NCI-H1694 treated with DMSO at 0.1 percent for 48 hours (cell line): ENCODE results near the gene NIPBL.
"Not testable (repeated sequence)": the region's sequence is repeated elsewhere in the genome, so short reads cannot be mapped to it uniquely, and the experiment has no call there.

Experiments used
- DNase-seq: peaks from one replicate; lab custom pipeline; 2025; lab: John Stamatoyannopoulos, UW

Gene NIPBL

GRCh38 chr5:36879274-36880033 is 2.9 kb downstream of the NIPBL start:
- no peak for DNase-seq

DNA sequence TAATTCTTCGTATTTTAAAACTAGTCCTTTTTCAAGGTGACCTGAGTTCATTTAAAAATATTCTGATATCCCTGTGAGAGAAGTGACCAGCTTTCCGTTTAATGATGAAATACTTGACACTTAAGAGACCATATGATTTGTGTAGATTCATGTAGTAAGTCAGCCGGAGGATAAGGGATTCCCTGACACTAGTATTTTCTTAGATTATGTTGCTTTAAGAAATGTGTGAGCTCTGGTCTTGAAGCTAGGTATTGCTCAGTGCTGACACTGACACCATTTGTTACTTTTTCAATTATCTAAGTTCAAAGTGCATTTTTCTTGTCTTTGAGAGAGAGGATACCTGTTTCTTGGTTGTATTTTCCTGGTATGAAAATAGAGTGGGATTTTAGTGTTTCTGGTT is 4.2 kb downstream of the NIPBL start:
- no peak for DNase-seq

GRCh38 chr5:36881304-36881703 is 4.7 kb downstream of the NIPBL start:
- no peak for DNase-seq

- no peak for DNase-seq
Measured at GRCh38 chr5:36881807-36882206, 5.2 kb downstream of the NIPBL start.

GRCh38 chr5:36882250-36882649 is 5.7 kb downstream of the NIPBL start:
- DNase-seq: no peak

GRCh38 chr5:36883894-36884462 is 7.4 kb downstream of the NIPBL start:
- no peak for DNase-seq

- no peak for DNase-seq
Measured at GRCh38 chr5:36885149-36885548, 8.6 kb downstream of the NIPBL start.

DNA sequence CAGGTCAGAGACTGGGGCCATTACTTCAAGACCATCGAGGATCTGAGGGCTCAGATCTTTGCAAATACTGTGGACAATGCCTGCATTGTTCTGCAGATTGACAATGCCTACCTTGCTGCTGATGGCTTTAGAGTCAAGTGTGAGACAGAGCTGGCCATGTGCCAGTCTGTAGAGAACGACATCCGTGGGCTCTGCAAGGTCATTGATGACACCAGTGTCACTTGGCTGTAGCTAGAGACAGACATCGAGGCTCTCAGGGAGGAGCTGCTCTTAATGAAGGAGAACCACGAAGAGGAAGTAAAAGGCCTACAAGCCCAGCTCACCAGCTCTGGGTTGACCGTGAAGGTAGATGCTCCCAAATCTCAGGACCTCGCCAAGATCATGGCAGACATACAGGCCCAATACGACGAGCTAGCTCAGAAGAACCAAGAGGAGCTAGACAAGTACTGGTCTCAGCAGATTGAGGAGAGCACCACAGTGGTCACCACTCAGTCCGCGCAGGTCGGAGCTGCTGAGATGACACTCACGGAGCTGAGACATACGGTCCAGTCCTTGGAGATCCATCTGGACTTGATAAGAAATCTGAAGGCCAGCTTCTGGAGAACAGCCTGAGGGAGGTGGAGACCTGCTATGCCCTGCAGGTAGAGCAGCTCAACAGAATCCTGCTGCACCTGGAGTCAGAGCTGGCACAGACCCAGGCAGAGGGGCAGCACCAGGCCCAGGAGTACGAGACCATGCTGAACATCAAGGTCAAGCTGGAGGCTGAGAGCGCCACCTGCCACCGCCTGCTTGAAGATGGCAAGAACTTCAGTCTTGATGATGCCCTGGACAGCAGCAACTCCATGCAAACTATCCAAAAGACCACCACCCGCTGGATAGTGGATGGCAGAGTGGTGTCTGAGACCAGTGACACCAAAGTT is 9.3 kb downstream of the NIPBL start:
- DNase-seq: no peak

DNA sequence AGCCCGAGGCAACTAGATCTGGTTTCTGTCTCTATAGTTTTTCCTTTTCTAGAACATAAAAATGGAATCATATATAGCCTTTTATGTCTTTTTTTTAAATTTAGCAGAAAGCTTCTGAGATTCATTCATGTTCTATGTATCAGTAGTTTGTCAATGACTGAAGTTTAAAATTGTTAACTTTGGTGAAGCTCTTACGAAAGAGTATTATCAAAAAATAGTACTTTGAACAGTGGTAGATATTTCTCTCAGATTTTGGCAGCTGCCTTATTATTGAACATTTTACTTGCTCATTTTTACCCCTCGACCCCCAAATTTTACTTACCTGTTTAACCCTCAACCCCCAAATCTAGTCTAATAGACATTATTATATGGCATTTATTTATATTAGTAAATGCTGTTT is 10.2 kb downstream of the NIPBL start:
- DNase-seq: no peak

DNA sequence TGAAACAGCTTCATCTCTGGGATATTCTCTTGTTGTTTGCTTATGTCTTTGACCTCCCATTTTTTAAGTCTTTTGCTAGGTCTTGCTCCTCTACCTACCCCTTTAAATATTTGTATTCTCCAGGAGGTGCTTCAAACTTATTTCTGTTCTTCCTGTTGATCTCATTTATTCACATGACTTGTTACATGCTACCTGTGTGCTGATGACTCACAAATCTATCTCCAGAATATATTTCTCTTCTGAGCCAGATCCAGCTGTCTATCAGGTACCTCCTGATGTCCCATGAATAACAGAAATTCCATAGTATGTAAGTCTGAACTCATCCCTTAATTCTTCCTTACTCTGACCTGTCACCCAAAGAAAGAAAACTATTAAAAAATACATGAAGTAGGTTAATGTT is 11.0 kb downstream of the NIPBL start:
- DNase-seq: no peak

GRCh38 chr5:36888303-36888702 is 11.7 kb downstream of the NIPBL start:
- DNase-seq: no peak

GRCh38 chr5:36889264-36889663 is 12.7 kb downstream of the NIPBL start:
- DNase-seq: no peak

- no peak for DNase-seq
Measured at GRCh38 chr5:36891266-36891665, 14.7 kb downstream of the NIPBL start.

GRCh38 chr5:36892085-36892830 is 15.7 kb downstream of the NIPBL start:
- DNase-seq: not testable (repeated sequence)

- no peak for DNase-seq
Measured at GRCh38 chr5:36894954-36895353, 18.4 kb downstream of the NIPBL start.

DNA sequence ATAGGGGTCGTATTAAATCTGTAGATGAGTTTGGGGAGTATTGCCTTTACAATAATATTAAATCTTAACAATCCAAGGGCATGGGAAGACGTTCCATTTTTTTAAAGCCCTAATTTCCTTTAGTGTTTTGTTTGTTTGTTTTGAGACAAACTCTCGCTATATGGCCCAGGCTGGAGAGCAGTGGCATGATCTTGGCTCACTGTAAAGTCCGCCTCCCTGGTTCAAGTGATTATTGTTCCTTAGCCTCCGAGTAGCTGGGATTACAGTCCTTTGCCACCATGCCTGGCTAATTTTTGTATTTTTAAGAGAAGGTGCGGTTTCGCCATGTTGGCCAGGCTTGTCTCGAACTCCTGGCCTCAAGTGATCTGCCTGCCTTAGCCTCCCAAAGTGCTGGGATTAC is 19.9 kb downstream of the NIPBL start:
- no peak for DNase-seq

- no peak for DNase-seq
Measured at GRCh38 chr5:36897616-36898015, 21.0 kb downstream of the NIPBL start.

DNA sequence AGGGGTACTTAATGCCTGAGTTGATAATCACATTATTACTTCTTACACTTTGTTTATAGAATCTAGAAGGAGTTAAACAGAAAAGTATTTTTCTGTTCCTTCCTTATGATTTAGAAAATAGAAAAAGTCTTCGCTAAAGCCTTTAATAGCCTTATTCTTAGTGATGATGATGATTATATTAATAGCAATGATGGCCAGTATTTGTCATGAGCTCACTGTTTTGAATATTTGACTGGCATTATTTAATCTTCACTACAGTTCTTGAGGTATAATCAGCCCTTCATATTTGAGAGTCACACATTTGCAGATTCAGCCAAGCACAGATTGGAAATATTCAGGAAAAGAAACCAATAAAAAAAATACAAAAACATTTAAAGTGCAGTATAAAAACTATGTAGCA is 23.3 kb downstream of the NIPBL start:
- DNase-seq: no peak

GRCh38 chr5:36900283-36900682 is 23.7 kb downstream of the NIPBL start:
- no peak for DNase-seq

DNA sequence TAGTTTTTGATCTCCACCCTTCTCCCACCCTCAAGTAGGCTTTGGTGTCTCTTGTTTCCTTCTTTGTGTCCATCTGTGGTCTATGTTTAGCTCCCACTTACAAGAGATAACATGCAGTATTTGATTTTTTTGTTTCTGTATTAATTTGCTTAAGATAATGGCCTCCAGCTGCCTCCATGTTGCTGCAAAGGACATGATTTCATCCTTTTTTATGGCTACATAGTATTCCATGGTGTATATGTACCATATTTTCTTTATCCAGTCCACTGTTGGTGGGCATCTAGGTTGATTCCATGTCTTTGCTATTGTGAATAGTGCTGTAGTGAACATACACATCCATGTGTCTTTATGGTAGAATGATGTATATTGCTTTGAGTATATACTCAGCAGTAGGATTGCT is 24.5 kb downstream of the NIPBL start:
- not testable (repeated sequence) for DNase-seq

GRCh38 chr5:36901856-36902255 is 25.3 kb downstream of the NIPBL start:
- DNase-seq: no peak

- no peak for DNase-seq
Measured at GRCh38 chr5:36902353-36902752, 25.8 kb downstream of the NIPBL start.
